Pulmonary artery endothelial cell (primary cell): Measurements from ENCODE around the gene SURF2. TPM values are rescaled to one million over a fixed set of nuclear protein-coding genes. Genes with fewer than 3 reads are reported as not detected.
A peak's percentile ranks its signal among the peaks of the same experiment; 100 is the strongest.

ENCODE experiments used
- DNase-seq: peaks from one replicate; pipeline ENCODE4 v3.0.0-alpha.2; 2011; ENCODE audit warnings: low read depth, low spot score
- total RNA-seq: library from RNA; depleted of rRNA; stranded (reverse); fragments of >200 nt; gene quantifications from 2 replicates; pipeline ENCODE4 v1.2.3, GENCODE V29; 2014

The SURF2 gene
- total RNA-seq, 1 donor from 2014 or later, result 17.5 TPM

- DNase-seq, result no peak
Measured at GRCh38 chr9:133397370-133397769, 41.0 kb downstream of the SURF2 start.

- DNase-seq, result no peak
Measured at GRCh38 chr9:133397895-133398294, 41.5 kb downstream of the SURF2 start.

- DNase-seq, result no peak
Measured at GRCh38 chr9:133400292-133400691, 43.9 kb downstream of the SURF2 start.

GRCh38 chr9:133401588-133401987, 45.2 kb downstream of the SURF2 start:
- DNase-seq, result no peak

GRCh38 chr9:133402689-133403088, 46.3 kb downstream of the SURF2 start:
- DNase-seq, result no peak

- no peak for DNase-seq
Measured at GRCh38 chr9:133403766-133404453, 47.6 kb downstream of the SURF2 start.

- no peak for DNase-seq
Measured at GRCh38 chr9:133404454-133405002, 48.2 kb downstream of the SURF2 start.

GRCh38 chr9:133405508-133406438, 49.4 kb downstream of the SURF2 start:
- DNase-seq, result no peak

GRCh38 chr9:133406480-133407307, 50.3 kb downstream of the SURF2 start:
- DNase-seq, result peak; percentile 24

GRCh38 chr9:133408042-133408441, 51.7 kb downstream of the SURF2 start:
- DNase-seq, result no peak

Other genes with a start within 250 kb of the SURF2 start
- 30.4 and 34.6 TPM in 2 replicates for gene RALGDS, start 235.3 kb upstream of the SURF2 start, total RNA-seq
- gene GBGT1, start 192.6 kb upstream of the SURF2 start, total RNA-seq, result 17.3 and 21.5 TPM in 2 replicates
- gene OBP2B, start 147.3 kb upstream of the SURF2 start, total RNA-seq, result not detected in 2 replicates
- gene ABO, start 81.3 kb upstream of the SURF2 start, total RNA-seq, result not detected in 2 replicates
- 12.8 and 13.4 TPM in 2 replicates for gene SURF6, start 20.4 kb upstream of the SURF2 start, total RNA-seq
- gene MED22, start 8.4 kb upstream of the SURF2 start, total RNA-seq, result 17.7 and 18.4 TPM in 2 replicates
- 2,356 and 2,883 TPM in 2 replicates for gene RPL7A, start 8.3 kb upstream of the SURF2 start, total RNA-seq
- gene SURF1, start 63 bp upstream of the SURF2 start, total RNA-seq, result 18.4 and 25.4 TPM in 2 replicates
- gene SURF4, start 19.5 kb downstream of the SURF2 start, total RNA-seq, result 525 and 553 TPM in 2 replicates
- gene STKLD1, start 19.8 kb downstream of the SURF2 start, total RNA-seq, result 0.46 and 0.81 TPM in 2 replicates
- gene REXO4, start 61.5 kb downstream of the SURF2 start, total RNA-seq, result 20.1 and 26.8 TPM in 2 replicates
- gene ADAMTS13, start 65.8 kb downstream of the SURF2 start, total RNA-seq, result 0.53 and 0.66 TPM in 2 replicates
- 6.1 and 8.2 TPM in 2 replicates for gene CACFD1, start 103.4 kb downstream of the SURF2 start, total RNA-seq
- gene SLC2A6, start 122.5 kb downstream of the SURF2 start, total RNA-seq, result 36.0 and 42.3 TPM in 2 replicates
- gene MYMK, start 168.4 kb downstream of the SURF2 start, total RNA-seq, result not detected in 2 replicates
- not detected in 2 replicates for gene ADAMTSL2, start 178.2 kb downstream of the SURF2 start, total RNA-seq